Natural killer cell (primary cell): ENCODE measurements around the gene PXDN. TPM values are rescaled to one million over a fixed set of nuclear protein-coding genes. Genes with fewer than 3 reads are reported as not detected.

Experiments used
- ATAC-seq, 3 donors: fragments of 150-1000 bp in 2 of 3; fragments of 200-7000 bp in 1 of 3; cut with Tn5 transposase; 1 replicate in 1 of 3; 2 replicates in 2 of 3; pipeline ENCODE4 v1.10.0; 2021; ENCODE audit warnings: mild to moderate bottlenecking in 2 of 3, moderate library complexity in 2 of 3
- DNase-seq, 2 donors: peaks; one replicate each; pipeline versions ENCODE4 v3.0.0 to v3.0.0-alpha.2; 2013 to 2021; ENCODE audit warnings: mixed read lengths in 1 of 2
- H3K27ac ChIP-seq: one replicate; pipeline ENCODE4 v1.5.1; 2013; ENCODE audit warnings: mild to moderate bottlenecking, low read length
- H3K27me3 ChIP-seq: one replicate; pipeline ENCODE4 v1.6.1; 2013; ENCODE audit warnings: low read length; ENCODE audit not compliant: control insufficient read depth, insufficient read depth
- H3K36me3 ChIP-seq: one replicate; pipeline ENCODE4 v1.6.1; 2013; ENCODE audit warnings: low read length; ENCODE audit not compliant: control insufficient read depth, insufficient read depth
- H3K4me1 ChIP-seq: one replicate; pipeline ENCODE4 v1.6.1; 2013; ENCODE audit warnings: low read length; ENCODE audit not compliant: control insufficient read depth, insufficient read depth
- H3K4me3 ChIP-seq: one replicate; pipeline ENCODE4 v1.5.1; 2013; ENCODE audit warnings: low read length
- H3K9me3 ChIP-seq: one replicate; pipeline ENCODE4 v1.6.1; 2013; ENCODE audit warnings: low read length; ENCODE audit not compliant: control insufficient read depth, insufficient read depth
- H3K27ac Mint-ChIP-seq, 2 donors: one replicate each; pipeline ENCODE4 v1.8.0; 2022; ENCODE audit warnings: mild to moderate bottlenecking in 2 of 2, mixed read lengths in 2 of 2, moderate library complexity in 1 of 2
- H3K27me3 Mint-ChIP-seq, 2 donors: one replicate each; pipeline ENCODE4 v1.8.0; 2022; ENCODE audit warnings: low read depth in 2 of 2, mixed read lengths in 2 of 2
- H3K36me3 Mint-ChIP-seq: one replicate; pipeline ENCODE4 v1.8.0; 2022; ENCODE audit warnings: mixed read lengths
- H3K4me1 Mint-ChIP-seq, 2 donors: one replicate each; pipeline ENCODE4 v1.8.0; 2022; ENCODE audit warnings: mixed read lengths in 2 of 2
- H3K4me3 Mint-ChIP-seq: one replicate; pipeline ENCODE4 v1.8.0; 2022; ENCODE audit warnings: mild to moderate bottlenecking, moderate library complexity, mixed read lengths
- H3K9me3 Mint-ChIP-seq, 2 donors: one replicate each; pipeline ENCODE4 v1.8.0; 2022; ENCODE audit warnings: mixed read lengths in 2 of 2
- WGBS: methylation state at CpG from one replicate; pipeline ENCODE4 v1.1.7; 2013; ENCODE audit warnings: missing lambda C conversion rate; ENCODE audit not compliant: insufficient coverage; 5-methylcytosine and 5-hydroxymethylcytosine counted together
- intact Hi-C: fragments of 100-400 bp; cut with micrococcal nuclease; formaldehyde crosslinking; loops from one replicate; pipeline ENCODE4 v1.14.2; 2022
- total RNA-seq, 4 donors: library from RNA; stranded (reverse); fragments of 120-200 nt in 1 of 4; gene quantifications; one replicate each; pipeline versions ENCODE4 v1.2.3 to v1.2.4, GENCODE V29; 2013 to 2022
- TF ChIP-seq, protein P1 (sequence below): fragments of 200-600 bp; IDR thresholded peaks from one replicate; pipeline ENCODE4 v1.8.0; 2022; ENCODE audit warnings: antibody characterized with exemption

The PXDN gene
- total RNA-seq, 3 donors from 2014 or later (not counting 1 experiment from before 2014, with no cell fraction given): 2.1 to 3.7 (median 2.5) TPM

DNA sequence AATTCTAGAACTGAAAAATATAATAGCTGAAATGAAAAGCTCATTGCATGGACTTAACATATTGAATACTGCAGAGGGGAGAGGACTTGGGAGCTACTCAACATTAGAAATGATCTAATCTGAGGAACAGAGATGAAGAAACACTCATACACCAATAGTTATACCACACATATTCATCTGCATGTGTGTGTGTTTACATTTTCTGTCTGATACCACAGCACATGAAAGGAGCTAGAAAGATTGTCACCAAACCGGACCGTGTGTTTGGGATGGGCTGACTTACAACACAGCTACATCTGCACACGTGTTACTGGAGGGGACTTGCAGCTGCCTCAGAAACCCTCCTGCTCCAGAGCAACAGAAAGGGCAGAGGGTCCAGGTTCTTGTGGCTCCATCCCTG is 47.8 kb downstream of the PXDN start:
- no peaks in the 10 kb centered on the region for H3K4me1 Mint-ChIP-seq
- Histone ChIP-seq H3K9me3 (peaks cover 5% of the 10 kb centered on the region), H3K4me1 (no peaks in the 10 kb centered on the region), H3K27ac (no peak overlapping the region), H3K36me3 (no peaks in the 10 kb centered on the region), H3K27me3 (no peaks in the 10 kb centered on the region), H3K4me3 (no peak overlapping the region)
- no peak overlapping the region for H3K4me3 Mint-ChIP-seq
- H3K9me3 Mint-ChIP-seq: peaks cover 0 to 2% of the 10 kb centered on the region in 2 donors
- DNase-seq (no peak), ATAC-seq (no peak)
- 98% methylated on average over 3 of the region's 3 CpGs for WGBS
- H3K36me3 Mint-ChIP-seq: no peaks in the 10 kb centered on the region
- TF ChIP-seq, protein P1, sequence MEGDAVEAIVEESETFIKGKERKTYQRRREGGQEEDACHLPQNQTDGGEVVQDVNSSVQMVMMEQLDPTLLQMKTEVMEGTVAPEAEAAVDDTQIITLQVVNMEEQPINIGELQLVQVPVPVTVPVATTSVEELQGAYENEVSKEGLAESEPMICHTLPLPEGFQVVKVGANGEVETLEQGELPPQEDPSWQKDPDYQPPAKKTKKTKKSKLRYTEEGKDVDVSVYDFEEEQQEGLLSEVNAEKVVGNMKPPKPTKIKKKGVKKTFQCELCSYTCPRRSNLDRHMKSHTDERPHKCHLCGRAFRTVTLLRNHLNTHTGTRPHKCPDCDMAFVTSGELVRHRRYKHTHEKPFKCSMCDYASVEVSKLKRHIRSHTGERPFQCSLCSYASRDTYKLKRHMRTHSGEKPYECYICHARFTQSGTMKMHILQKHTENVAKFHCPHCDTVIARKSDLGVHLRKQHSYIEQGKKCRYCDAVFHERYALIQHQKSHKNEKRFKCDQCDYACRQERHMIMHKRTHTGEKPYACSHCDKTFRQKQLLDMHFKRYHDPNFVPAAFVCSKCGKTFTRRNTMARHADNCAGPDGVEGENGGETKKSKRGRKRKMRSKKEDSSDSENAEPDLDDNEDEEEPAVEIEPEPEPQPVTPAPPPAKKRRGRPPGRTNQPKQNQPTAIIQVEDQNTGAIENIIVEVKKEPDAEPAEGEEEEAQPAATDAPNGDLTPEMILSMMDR: no peak
- no peak overlapping the region for H3K27ac Mint-ChIP-seq
- H3K27me3 Mint-ChIP-seq: no peaks in the 10 kb centered on the region
- intact Hi-C loops: no loop called here

DNA sequence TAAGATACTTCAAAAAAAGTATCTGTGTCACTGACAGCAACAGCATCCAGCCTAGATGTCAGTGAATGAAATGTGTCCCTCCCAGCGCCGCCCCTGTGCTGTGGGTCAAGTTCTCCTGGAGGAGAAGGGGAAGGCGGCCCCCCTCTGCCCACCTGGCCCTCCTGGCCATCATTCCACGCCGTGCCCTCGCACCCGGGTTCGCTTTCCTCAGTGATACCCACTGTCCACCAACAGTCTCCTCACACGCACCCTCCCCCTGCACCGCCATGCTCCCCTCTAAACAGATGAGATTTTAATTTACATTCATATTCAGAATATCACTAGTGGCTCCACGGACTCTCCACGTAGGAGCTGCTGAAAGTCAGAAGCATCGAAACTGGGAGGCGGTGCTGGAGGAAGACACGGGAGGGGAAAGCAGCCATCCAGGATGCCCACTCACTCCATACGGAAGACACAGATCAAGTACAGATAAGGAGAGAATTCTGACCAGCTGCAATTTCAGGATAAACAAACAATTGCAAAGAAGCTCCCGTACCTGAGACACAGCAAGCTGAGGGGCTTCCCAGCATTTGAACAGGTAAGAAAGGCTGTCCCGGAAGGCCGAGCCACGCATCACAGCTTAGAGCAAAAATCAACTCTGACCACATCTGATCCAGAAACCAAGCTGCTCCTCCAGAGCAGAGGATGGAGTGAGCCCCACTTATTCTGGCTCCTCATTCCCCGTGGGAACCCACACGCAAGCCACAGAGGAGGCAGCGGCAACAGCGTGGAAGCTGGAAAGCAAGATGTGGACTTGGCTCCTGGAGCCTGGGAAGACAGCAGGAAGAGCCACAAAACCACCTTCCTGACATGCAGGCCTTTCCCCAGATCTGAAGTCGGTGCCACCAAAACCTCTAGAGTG is 49.7 kb downstream of the PXDN start:
- Mint-ChIP-seq H3K4me1 (no peaks in the 10 kb centered on the region), H3K27me3 (no peaks in the 10 kb centered on the region), H3K27ac (no peak overlapping the region), H3K9me3 (peaks cover 0 to 2% of the 10 kb centered on the region in 2 donors), H3K36me3 (no peaks in the 10 kb centered on the region), H3K4me3 (no peak overlapping the region)
- Histone ChIP-seq H3K27me3 (no peaks in the 10 kb centered on the region), H3K27ac (no peak overlapping the region), H3K4me1 (no peaks in the 10 kb centered on the region), H3K36me3 (no peaks in the 10 kb centered on the region), H3K9me3 (peaks cover 5% of the 10 kb centered on the region), H3K4me3 (no peak overlapping the region)
- TF ChIP-seq, protein P1: no peak
- DNase-seq (no peak), ATAC-seq (no peak)
- 93% methylated on average over 25 of the region's 25 CpGs for WGBS
- intact Hi-C loops: no loop called here

DNA sequence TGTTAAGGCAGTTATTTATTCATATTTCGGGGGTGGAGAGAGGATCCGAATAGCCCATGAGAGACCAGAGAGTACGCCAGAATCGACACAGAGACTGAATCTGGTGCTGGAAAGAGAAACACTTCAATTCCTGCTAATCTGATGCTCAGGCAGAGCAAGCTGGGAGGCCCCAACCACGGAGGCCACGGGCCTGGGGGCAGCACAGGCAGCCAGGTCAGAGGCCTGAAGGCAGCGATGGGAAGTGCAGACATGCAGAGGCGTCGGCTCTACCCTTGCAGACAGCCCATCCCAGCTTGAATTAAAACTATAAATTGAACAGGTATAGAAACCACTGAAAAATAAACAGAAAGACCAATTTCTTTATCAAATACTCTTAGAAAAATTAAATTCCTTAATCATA is 50.6 kb downstream of the PXDN start:
- no peaks in the 10 kb centered on the region for H3K4me1 Mint-ChIP-seq
- DNase-seq (no peak), ATAC-seq (no peak)
- H3K27me3 Mint-ChIP-seq: no peaks in the 10 kb centered on the region
- no peak overlapping the region for H3K27ac Mint-ChIP-seq
- peaks cover 5% of the 10 kb centered on the region for H3K9me3 ChIP-seq
- intact Hi-C loops: no loop called here
- 78% methylated on average over 9 of the region's 9 CpGs for WGBS
- H3K4me1 ChIP-seq: no peaks in the 10 kb centered on the region
- H3K36me3 Mint-ChIP-seq: no peaks in the 10 kb centered on the region
- no peaks in the 10 kb centered on the region for H3K27me3 ChIP-seq
- TF ChIP-seq, protein P1: no peak
- H3K9me3 Mint-ChIP-seq: peaks cover 0 to 2% of the 10 kb centered on the region in 2 donors
- H3K36me3 ChIP-seq: no peaks in the 10 kb centered on the region
- H3K27ac ChIP-seq: no peak overlapping the region
- no peak overlapping the region for H3K4me3 ChIP-seq
- no peak overlapping the region for H3K4me3 Mint-ChIP-seq
